Neural progenitor cell (in vitro differentiated cells): ENCODE results near the gene SLC43A2.

ENCODE experiments used
- EZH2 ChIP-seq: fragments of 200-600 bp; sonication (generic); IDR thresholded peaks from 2 replicates; pipeline ENCODE4 v1.6.1; 2017; ENCODE audit warnings: antibody characterized with exemption, mild to moderate bottlenecking, moderate library complexity
- EZH2phosphoT487 ChIP-seq: fragments of 200-600 bp; sonication (generic); IDR thresholded peaks from 2 replicates; pipeline ENCODE4 v1.6.1; 2017; ENCODE audit warnings: antibody characterized with exemption
- TF ChIP-seq, protein P1 (sequence below): fragments of 200-600 bp; sonication (generic); IDR thresholded peaks from 2 replicates; pipeline ENCODE4 v1.5.1; 2017; ENCODE audit warnings: antibody characterized with exemption, mild to moderate bottlenecking

DNA sequence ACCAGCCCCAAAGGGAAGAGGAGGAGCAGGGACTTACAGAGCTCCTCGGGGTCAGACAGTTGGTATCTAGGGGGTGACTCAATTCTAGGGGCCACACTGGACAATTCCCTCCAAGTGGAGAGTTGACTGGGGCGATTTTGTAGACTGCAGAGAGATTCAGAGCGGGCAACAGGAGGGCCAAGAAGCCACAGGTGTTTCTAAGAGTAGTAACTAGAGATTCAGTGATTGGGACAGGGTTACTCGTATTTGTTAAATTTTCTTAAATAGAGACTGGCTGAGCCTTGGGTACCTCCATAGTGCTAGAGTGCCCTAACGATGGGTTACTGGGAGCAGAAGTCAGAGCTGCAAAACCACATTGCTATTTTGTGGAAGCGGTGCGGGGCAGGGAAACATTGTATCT is 109.0 kb downstream of the SLC43A2 start:
- TF ChIP-seq EZH2 (no peak), EZH2phosphoT487 (no peak)
- TF ChIP-seq, protein P1, sequence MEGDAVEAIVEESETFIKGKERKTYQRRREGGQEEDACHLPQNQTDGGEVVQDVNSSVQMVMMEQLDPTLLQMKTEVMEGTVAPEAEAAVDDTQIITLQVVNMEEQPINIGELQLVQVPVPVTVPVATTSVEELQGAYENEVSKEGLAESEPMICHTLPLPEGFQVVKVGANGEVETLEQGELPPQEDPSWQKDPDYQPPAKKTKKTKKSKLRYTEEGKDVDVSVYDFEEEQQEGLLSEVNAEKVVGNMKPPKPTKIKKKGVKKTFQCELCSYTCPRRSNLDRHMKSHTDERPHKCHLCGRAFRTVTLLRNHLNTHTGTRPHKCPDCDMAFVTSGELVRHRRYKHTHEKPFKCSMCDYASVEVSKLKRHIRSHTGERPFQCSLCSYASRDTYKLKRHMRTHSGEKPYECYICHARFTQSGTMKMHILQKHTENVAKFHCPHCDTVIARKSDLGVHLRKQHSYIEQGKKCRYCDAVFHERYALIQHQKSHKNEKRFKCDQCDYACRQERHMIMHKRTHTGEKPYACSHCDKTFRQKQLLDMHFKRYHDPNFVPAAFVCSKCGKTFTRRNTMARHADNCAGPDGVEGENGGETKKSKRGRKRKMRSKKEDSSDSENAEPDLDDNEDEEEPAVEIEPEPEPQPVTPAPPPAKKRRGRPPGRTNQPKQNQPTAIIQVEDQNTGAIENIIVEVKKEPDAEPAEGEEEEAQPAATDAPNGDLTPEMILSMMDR = no peak
